Stimulated activated CD4-positive, alpha-beta T cell treated with anti-CD3 and anti-CD28 coated beads, Interleukin-15, amount 100 ng/mL, for 1 hour (primary cell): Measurements from ENCODE around the gene JPT1.
"Not testable (repeated sequence)": the region's sequence is repeated elsewhere in the genome, so short reads cannot be mapped to it uniquely, and the experiment has no call there.

ENCODE experiments used
- DNase-seq, 2 donors: peaks; one replicate each; pipeline ENCODE4 v3.0.0-alpha.2; 2020; ENCODE audit warnings: low read depth in 1 of 2, low spot score in 1 of 2

Gene JPT1

DNA sequence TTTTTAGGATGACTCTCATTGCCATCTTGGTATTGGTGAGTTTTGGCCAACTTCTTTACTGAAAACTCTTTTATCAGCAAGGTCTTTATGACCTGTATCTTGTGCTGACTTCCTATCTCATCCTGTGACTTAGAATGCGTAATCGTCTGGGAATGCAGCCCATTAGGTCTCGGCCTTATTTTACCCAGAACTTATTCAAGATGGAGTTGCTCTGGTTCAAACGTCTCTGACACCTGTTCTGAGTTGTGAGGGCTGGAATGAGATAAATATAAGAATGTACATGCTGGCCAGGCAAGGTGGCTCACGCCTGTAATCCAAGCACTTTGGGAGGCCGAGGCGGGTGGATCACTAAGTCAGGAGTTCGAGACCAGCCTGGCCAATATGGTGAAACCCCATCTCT lies 4.2 kb upstream of the JPT1 start:
- not testable (repeated sequence) for DNase-seq

DNA sequence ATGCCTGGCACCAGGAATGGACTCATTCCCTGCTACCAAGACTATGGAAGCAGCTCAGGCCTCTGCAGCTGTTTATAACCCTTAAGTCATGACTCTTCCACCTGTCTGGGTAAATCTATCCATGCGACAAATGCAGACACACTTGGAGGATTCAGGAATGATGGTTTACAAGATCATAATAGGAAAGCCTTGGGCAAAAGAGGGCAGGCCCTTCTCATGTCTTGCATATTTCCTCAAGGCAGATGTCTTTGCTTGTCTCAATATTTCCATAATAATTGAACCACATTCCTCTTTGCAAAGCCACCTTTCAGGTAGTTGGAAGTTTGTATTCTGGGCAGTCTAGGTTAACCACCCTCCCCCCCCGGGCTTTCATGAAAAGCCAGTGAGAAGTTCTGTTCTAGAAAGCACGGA lies 884 bp upstream of the JPT1 start:
- DNase-seq: no peak

DNA sequence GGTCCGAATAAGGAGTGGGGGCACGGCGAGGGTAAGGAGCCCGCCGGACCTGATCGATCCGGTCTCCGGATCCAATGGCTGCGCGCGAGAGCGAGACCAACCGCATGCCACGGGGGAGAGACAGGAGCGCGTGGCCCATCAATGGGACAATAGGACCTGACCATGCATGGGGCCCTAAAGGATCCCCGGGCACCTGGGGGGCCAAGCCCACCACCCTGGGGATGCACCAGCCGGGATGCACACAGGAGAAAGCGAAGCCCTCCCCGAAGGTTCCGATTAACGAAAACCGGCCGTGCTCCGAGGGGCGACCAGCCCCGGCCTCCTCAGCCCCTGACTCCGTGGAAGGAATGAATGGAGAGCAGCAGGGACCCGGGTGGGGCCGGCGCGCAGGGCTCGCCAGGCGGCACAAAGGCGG lies 525 bp downstream of the JPT1 start:
- no peak for DNase-seq

DNA sequence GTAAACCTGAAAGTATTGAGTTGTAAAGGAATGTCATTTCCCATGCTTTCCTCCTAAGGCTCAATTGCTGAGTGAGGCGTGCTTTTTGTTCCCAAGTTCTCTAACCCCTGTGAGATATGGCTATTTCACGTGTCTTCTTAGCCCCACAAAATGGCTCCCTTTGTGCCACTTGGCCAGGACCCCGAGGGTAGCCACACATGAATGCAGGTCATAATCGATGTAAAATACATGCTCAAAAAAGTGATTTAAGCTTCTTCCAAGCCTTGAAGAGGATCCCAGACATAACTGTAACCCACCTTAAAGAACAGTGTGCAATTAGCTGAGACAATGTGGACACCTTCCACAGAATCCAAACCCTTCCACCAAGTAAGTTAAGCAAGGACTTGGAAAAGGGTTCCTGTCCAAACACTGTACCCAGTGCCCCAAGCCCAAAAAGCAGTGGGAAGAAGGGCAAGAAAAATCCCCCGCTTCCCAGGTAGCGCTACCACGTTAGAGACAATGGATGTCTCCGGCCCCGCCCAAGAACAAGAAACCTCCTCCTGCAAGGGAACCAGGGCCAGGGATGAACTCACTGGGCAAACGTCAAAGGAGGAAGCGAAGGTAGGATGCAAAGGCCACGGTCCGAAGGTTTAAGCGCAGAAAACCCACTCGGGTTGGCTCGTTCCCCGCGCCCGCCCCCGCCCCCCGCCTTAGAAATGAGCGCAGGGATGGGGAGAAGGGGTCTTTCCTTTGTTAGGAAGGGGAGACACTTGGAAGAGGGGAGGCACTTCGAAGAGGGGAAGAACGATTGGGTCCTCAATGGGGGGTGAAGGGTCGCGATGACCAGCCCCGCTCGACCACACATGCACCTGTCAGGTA lies 1.2 kb downstream of the JPT1 start:
- no peak for DNase-seq

DNA sequence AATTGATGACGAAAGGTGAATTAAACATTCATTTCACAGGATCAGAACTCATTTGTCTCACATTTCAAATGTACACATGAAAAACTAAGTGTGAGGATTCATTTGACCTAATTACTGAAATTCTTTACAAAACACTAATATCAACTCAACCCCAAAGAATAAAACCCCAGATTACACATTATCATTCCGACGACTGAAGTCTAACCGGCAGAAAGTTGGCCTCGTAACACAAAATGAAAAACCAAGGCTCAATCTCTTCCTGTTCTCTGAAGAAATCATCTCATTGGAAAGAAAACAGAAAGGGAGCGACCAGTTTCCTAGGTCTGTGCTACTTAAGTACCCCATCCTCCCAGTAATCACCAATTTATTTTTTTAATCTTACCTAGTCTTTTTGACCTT lies 1.8 kb downstream of the JPT1 start:
- DNase-seq: no peak

DNA sequence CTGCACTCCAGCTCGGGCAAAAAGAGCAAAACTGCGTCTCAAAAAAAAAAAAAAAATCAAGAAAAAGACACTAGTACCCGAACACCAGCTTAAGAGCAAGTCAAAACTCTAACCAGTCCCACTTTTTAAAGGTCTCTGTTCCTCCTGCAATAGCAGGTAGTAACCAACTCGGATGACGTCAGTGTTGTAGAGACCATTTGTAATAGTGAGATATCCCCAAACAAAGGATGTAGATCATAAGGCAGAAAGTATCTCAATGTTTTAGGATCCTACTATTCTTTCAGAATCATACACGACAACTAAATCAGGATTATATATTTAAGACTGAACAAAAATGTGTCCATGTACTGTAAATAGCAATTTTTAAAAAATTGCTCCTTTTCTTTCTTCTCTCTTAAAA lies 2.4 kb downstream of the JPT1 start:
- DNase-seq: no peak

DNA sequence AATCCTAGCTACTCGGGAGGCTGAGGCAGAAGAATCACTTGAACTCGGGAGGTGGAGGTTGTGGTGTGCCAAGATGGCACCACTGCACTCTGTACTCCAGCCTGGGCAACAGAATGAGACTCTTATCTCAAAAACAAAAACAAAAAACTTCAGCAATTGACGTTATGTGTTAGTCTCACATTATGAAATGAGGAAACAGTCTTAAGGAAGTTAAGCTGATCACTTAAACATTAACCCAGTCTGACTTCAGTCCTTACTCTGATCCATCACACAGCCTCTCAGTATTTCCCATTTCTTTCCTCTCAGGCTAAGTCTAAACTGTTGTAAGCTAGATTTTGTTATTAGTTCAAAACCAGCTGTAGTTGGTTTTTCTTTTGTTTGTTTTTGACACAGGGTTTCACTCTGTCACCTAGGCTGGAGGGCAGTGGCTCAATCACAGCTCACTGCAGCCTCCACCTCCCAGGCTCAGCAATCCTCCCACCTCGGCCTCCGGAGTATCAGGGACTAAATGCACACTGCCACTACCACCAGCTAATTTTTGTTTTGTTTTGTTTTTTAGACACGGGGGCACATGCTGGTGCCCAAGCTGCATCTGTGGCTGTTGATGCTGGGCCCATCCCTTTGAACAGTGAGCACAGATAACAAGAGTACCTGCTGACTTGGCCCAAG lies 6.3 kb downstream of the JPT1 start:
- no peak for DNase-seq

DNA sequence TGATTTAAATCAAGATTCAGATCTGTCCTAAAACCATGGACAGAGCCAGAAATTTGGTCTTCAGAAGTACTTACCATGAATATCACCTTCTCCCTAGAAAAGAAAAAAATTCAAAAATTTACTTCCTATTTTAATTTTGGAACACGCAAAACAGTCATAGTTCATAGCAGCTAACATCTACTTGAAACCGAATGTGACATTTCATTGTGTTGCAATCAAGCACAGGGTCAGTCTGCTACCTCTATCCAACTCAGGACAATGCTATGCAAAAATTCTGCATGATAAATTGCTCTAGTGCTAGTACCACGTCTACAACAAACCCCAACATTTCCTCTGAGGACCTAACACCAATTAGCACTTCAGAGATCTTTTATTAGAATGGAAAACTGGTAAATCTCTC lies 7.7 kb downstream of the JPT1 start:
- no peak for DNase-seq

DNA sequence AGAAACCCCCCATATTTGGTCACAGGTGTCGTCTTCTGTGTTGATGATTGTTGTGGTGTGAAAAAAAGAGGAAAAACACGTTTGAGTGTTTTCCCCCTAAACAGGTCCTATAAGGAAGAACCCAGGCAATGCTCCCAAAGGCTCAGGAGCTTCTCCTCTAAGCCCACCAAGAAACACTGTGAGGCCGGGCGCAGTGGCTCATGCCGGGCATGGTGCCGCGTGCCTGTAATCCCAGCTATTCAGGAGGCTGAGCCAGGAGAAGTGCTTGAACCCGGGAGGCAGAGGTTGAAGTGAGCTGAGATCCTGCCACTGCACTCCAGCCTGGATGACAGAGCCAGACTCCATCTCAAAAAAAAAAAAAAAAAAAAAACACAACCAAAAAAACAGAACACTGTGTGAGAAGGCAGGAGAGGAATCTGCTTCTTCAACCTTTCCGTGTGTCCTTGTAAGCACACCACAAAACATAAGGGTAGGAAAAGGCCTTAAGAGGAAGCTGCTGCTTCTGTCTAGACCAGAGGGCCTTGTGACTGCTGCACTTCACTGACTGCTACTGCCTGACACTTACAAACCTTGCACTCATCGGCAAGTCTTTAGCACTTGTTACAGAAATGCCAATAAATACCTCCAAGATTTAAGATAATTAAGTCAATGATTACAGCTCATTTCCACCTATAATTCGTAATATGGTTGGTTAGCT lies 9.3 kb downstream of the JPT1 start:
- DNase-seq: no peak

DNA sequence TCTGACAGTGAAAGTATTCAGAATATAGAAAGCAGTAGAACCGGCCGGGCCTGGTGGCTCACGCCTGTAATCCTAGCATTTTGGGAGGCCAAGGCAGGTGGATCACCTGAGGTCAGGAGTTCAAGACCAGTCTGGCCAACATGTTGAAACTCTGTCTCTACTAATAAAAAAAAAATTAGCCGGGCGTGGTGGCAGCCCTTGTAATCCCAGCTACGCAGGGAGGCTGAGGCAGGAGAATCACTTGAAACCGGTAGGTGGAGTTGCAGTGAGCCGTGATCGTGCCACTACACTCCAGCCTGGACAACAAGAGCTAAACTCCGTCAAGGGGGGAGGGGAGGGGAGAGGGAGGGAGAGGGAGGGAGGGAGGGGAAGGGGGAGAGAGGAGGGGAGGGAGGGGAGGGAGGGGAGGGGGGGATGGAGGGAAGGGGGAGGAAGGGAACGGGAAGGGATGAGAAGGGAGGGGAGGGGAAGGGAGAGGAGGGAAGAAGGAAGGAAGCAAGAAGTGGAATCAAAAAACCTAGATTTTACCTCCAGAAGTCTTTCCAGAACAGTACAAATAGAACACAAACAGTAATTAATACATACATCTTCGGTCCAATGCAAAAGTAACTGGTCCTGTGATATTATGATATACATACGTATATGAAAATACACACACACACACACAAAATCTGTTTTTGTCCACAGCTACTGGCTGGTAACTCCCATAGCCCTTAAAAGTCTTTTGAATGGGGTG lies 11.9 kb downstream of the JPT1 start:
- no peak for DNase-seq

DNA sequence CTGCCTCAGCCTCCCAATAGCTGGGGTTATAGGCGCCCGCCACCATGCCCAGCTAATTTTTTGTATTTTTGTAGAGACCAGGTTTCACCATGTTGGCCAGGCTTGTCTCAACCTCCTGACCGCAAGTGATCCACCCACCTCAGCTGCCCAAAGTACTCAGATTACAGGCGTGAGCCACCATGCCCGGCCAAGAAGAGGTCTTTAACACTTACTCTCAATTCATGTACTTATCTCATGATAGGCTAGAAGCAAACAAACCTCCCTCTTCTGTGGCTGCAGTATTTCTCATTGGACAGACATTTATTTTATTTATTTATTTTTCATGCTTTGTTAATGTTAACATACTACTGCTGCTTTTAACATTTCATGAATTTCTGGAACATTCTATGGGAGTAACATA lies 15.8 kb downstream of the JPT1 start:
- no peak for DNase-seq

DNA sequence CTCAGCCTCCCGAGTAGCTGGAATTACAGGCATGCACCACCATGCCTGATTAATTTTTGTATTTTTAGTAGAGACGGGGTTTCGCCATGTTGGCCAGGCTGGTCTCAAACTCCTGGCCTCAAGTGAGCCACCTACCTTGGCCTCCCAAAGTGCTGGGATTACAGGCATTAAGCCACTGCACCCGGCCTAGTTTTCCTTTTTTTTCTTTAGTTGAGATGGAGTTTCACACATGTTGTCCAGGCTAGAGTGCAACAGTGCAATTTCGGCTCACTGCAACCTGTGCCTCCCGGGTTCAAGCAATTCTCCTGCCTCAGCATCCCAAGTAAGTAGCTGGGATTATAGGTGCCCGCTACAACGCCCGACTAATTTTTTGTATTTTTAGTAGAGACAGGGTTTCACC lies 16.6 kb downstream of the JPT1 start:
- not testable (repeated sequence) for DNase-seq

DNA sequence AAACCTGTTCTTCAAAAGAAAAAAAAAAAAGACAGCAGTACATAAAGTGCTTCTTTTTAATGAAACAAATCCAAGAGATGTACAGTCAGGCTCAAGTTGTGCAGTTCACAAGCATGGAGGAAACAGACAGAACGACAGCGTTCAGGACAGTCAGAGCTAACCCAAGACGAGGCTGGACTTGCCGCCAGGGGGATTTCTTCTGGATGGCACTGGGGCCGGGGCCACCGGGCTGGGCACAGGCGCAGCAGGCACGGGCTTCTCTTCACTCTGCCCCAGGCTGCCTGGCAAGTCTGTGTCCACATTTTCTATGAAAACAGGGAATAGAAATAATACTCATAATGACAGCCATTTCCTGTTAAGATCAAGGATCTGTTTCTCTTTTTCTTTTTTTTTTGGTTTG lies 18.4 kb downstream of the JPT1 start:
- no peak for DNase-seq

DNA sequence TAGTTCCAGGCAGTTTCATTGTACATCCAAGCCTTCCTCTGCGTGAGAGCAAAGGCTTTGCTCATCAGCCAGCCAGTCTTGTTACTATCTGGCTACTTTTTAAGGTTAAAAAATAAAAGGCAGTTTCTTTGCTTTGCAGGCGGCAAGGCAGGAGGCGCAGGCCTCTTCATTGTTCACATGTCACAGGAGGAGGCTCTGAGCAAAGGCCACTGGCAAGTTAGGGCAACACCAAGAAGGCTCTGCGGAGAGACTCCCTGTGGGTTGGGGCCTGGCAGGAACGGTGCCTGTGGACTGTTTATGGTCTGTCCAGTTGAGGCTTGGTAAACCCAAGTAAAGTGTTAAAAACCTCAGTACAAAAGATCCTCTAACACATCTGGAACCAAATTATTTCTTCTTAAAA lies 18.9 kb downstream of the JPT1 start:
- DNase-seq: no peak

DNA sequence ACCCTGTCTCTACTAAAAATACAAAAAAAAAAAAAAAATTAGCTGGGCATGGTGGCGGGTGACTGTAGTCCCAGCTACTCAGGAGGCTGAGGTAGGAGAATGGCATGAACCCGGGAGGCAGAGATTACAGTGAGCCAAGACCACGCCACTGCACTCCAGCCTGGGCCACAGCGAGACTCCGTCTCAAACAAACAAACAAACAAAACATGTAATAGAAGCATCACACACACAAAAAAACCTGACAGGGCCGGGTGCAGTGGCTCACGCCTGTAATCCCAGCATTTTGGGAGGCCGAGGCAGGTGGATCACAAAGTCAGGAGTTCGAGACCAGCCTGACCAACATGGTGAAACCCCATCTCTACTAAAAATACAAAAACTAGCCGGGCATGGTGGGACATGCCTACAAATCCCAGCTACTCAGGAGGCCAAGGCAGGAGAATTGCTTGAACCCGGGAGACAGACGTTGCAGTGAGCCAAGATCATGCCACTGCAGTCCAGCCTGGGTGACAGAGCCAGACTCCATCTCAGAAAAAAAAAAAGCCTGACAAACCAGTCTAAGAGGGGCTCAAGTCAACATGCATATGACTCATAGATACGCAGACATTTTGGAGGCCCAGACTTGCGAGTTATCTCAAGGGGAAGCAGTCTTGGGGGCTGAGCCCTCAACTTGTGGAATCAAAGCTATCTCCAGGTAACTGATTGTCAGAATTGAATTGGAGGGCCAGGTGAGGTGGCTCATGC lies 20.5 kb downstream of the JPT1 start:
- not testable (repeated sequence) for DNase-seq

DNA sequence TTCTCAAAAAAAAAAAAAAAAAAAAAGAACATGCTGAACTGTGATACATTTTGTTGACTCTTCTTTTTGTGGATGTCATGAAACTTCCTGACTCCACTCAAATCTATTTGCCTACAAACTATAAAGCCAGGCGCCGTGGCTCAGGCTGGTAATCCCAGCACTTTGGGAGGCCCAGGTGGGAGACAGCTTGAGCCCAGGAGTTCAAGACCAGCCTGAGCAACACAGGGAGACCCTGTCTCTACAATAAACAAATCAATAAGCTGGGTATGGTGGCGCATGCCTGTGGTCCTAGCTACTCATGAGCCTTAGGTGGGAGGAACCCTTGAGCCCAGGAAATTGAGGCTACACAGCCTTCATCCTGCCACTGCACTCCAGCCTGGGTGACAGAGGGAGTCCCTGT lies 21.3 kb downstream of the JPT1 start:
- DNase-seq: no peak

DNA sequence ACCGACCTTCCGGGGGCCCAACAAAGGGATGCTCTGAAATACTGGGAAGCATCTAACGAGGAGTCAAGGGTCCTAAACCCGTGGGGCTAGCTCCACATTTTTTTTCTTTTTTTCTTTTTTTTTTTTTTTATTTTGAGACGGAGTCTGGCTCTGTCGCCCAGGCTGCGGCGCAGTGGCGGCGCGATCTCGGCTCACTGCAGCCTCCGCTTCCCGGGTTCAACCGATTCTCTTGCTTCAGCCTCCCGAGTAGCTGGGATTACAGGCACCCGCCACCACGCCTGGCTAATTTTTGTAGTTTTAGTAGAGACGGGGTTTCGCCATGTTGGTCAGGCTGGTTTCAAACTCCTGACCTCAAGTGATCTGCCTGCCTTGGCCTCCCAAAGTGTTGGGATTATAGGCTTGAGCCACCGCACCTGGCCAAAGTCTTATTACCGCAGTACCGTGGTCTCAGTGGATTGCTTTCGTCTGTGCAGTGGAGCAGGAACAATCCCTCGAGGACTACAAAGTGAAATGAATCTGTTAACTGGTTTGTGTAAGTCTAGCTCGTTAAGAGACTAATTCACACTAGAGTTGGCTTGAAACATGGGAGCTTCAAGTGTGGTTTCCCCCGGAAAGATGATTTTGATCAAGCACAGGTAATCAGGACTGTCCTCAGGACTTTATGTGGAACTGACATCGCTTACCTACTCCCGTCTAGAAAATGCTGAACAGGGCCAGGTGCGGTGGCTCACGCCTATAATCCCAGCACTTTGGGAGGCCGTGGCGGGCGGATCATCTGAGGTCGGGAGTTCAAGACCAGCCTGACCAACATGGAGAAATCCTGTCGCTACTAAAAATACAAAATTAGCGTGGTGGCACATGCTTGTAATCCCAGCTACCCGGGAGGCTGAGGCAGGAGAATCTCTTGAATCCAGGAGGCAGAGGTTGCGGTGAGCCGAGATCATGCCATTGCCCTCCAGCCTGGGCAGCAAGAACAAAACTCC lies 22.0 kb downstream of the JPT1 start:
- not testable (repeated sequence) for DNase-seq

DNA sequence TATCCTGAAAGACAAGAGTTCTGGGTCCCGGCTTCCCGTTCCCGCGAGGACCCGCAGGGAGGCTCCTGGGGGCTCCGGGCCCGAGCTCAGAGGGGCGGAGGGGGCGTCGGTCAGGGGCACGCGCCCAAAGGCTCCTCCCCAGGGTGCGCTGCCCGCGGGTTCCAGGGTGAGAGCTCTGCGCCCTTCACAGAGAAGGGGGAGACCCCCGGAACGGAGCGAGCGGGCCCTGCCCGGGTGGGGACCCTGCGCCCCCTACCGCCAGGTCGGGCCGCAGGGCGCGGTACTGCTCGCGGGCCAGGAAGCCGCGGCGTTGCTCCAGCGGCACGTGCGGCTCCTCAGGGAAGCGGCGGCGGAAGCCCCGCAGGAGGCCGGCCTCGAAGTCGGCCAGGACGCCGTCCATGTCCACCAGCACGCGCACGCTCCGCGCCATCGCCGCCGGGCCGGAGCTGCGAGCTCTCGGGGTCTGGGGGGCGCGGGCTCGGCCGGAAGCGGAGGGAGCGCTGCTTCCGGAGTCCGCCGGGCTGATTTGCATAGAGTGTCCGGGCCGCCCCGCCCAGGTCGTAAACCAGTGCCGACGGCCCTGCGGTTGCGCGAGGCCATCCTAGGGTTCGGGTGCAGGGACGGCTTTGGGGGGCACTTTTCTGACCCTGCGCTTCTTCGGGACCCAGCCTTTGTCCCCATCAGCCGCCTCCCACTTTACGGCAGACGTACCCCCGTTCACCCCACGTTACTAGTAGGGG lies 22.9 kb downstream of the JPT1 start, which contains the start of gene NT5C:
TSS of gene NT5C (minus strand) at position 465 of the 740 bp plus-strand sequence. CDS start at position 430, 35 bp downstream.
- DNase-seq: peak in 1 of 2 donors; percentile 59
